ENCODE results near the gene DLX5.

Gene DLX5

DNA sequence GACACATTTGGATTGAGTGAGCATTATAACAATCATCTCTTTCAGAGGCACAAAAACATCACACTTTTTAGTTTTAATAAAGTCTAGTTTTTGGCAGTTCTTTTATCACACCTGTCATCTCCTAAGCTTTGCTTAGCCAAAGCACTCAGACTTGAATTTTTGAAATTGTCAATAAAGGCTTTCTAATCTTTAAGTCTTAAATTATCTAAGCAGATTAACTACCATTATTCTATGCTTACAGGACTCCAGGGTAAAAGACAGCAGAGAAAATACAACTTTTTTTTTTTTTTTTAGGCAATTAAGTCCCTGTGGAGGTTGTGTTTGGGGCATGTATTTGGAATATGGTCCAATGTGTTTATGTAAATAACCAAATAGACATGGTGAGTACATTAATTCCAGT lies 36.9 kb downstream of the DLX5 start:
- DNase-seq = no peak

DNA sequence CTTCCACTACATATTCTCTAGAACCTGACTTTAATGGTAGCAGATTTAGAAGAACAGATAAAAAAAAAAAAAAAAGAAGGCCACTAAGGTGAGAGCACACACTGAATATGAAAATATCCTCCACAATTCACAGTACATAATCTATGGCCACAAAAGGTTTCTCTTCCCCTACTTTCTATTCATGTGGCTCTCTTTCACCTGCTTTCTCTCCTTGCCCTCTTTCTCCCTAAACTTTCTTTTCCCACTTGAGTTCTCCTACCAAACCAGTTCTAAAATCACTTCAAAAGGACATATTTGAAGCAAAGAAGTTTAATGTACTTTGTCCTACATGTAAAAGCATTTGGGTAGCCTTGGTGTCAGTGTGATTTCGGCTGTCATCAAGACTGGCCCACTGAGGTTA lies 37.7 kb downstream of the DLX5 start:
- DNase-seq = no peak

DNA sequence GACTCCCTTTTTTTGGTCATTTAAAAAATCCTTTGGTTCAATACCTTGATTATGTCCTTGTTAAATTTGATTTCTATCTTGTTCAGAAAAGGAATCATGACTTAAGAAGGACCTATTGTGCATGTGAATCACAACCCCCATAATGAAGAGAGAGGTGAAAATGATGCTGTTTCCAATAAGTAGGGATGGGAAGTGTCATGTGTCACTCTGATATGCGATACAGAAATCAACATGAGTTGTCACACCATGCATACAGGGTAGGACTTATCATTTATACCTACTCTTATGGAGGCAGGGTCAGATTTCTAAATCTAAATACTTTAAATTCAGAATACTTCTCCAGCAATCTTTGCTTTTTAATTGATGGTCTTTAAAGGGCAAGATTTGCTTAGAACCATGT lies 38.6 kb downstream of the DLX5 start:
- DNase-seq = no peak

DNA sequence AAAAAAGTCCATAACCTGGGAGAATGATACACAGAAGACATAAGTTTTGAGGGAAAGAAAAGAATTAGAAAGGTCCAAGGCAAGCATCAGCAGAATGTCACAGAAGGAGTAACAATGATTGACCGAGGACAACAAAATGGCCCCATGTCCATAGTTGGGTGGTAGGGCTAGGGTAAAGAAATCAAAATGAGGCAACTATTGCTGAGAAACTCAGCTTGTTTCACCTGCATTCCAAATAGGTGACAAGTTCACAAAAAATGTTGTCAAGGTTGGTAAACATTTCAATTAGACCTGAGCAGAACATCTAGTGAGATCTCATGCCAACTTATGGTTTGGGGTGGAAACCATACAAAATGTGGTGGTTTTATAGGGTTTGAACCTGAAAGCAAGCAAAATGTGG lies 42.0 kb downstream of the DLX5 start:
- DNase-seq = no peak

DNA sequence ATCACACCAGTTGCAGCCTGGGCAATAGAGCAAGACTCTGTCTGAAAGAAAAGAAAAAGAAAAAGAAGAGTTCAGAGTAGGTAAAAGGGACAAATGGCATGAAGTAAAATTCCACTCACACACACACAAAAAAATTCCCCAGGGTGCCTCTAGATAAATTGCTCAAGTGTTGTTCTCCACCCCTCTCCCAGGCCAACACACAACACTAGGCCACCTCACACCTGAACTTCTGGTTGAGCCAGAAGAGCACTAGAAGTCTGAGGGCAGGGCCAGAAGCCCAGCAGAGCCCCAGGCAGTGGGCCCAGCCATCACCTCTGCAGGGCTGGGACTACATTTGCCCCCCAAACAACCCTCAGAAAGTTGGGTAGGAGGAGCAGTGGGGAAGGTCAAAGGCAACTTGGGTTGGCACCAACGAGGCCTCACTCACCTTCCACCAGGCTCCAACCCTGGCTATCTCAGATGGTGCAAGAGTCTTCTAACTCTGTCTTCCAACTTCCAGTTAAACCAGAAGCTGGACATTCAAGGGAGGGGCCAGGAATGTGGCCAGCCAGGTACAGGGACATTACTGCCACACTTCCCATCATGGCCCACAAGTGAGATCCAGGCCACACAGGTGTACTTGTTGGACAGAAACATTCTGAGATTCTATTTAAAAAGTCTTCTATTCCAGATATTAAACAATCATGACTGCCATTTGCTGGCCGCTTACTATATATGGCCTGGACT lies 44.9 kb downstream of the DLX5 start:
- DNase-seq = no peak

DNA sequence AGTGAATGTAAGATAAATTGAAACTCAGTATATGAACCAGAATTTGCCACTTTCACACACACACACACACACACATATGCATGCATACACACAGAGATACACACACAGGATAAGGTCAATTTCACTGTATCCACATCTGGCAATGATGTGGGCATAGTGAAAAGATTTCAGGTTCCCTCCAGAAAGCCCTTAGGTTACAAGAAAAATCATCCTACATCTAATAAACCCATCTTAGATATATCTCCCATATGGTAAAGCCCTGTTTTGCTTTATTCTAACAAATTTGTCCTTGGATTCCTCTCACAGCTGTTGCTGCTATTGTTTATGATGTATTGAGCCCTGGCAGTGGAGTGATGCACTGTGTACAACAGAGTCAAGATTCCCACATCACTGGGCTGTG lies 47.2 kb downstream of the DLX5 start:
- no peak for DNase-seq

DNA sequence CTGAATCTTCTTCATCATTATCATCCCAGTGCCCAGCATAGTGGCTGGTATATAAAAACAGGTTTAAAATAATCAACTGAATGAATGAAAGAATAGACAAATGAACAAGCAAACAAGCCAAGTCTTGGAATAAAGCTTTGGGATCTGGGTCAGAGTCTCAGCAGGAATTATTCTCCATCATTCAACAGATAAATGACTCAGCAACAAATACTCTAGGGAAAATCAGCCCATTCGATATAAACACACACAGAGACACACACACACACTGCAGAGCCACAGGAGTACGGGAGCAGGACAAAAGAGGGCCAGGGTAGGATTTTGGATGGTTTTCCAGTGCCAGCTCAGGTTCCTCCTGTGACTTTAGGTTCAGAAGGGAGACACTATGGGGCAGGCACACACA lies 48.5 kb downstream of the DLX5 start:
- DNase-seq = no peak

DNA sequence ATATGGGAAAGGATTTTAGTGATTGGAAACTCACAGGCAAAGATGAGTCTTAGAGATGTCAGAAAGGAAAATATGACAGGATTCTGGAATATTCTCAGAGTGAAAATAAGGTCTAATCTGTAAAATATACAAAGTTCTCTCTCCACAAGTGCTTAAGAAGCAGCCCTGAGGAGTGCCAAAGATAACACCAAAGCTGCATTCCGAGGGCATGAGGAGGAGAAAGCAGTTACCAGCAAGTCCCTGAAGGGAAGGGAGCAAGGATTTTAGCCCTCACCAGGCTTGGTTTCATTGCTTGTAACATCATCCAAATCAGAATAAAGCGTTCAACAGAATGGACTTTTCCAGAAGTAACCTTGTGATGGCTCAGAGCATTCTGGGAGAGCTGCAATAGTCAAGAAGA lies 50.6 kb downstream of the DLX5 start:
- DNase-seq = no peak

DNA sequence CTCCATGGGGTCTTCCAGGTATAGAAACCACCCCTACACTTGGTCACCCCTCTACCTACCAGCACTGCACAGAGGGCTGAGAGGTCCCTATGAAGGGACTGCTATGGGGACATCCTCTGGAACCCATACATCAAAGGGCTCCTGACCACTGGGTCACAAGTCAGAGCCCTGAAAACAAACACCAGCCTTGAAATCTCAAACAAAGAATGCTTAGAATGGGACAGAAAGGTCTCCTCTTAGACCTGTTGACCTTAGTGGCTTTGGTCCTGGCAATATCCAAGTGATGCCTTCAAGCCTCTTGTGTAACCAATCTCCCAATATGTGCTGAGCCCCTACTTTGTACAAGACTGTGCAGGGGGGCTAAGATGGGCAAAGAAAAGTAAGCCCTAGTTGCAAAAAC lies 53.9 kb downstream of the DLX5 start:
- no peak for DNase-seq

All from DMS153 (cell line).